Esophagus squamous epithelium (tissue), 5 donors: ENCODE results near the gene SPATA6. TPM values are rescaled to one million over a fixed set of nuclear protein-coding genes. Genes with fewer than 3 reads are reported as not detected.

ENCODE experiments used
- DNase-seq: peaks from one replicate; lab custom pipeline; 2025; lab: John Stamatoyannopoulos, UW
- H3K27ac ChIP-seq, 4 donors: fragments of 200-600 bp; sonication (generic); one replicate each; pipeline ENCODE4 v1.5.1; 2016 to 2019; ENCODE audit warnings: mild to moderate bottlenecking in 1 of 4
- H3K27me3 ChIP-seq, 4 donors: fragments of 200-600 bp; sonication (generic); 1 replicate in 3 of 4; 2 replicates in 1 of 4; pipeline versions ENCODE4 v1.5.1 to v1.6.0; 2017 to 2021; ENCODE audit warnings: antibody characterized with exemption in 1 of 4
- H3K36me3 ChIP-seq, 3 donors: fragments of 200-600 bp; sonication (generic); one replicate each; pipeline ENCODE4 v1.5.1; 2016 to 2019
- H3K4me1 ChIP-seq, 3 donors: fragments of 200-600 bp; sonication (generic); one replicate each; pipeline ENCODE4 v1.5.1; 2017 to 2019
- H3K4me3 ChIP-seq, 4 donors: fragments of 200-600 bp; sonication (generic); 1 replicate in 3 of 4; 2 replicates in 1 of 4; pipeline ENCODE4 v1.5.1; 2016 to 2019; ENCODE audit warnings: mild to moderate bottlenecking in 2 of 4, moderate library complexity in 1 of 4
- H3K9me3 ChIP-seq, 3 donors: fragments of 200-600 bp; sonication (generic); one replicate each; pipeline ENCODE4 v1.5.1; 2016 to 2019
- CTCF ChIP-seq, 6 experiments: fragments of 450-650 bp in 4 of 6; fragments of 200-600 bp in 2 of 6; sonication (generic) in 2 of 6; IDR thresholded peaks; one replicate each; pipeline ENCODE4 v1.5.1; 2016 to 2019; ENCODE audit warnings: antibody characterized with exemption in 6 of 6, mild to moderate bottlenecking in 4 of 6, moderate library complexity in 4 of 6
- POLR2A ChIP-seq, 4 donors: fragments of 450-650 bp; IDR thresholded peaks; one replicate each; pipeline ENCODE4 v1.6.1; 2017; ENCODE audit warnings: antibody characterized with exemption in 4 of 4, mild to moderate bottlenecking in 4 of 4, moderate library complexity in 3 of 4
- WGBS, 2 donors: methylation state at CpG; one replicate each; pipeline ENCODE4 v1.1.5; 2018; 5-methylcytosine and 5-hydroxymethylcytosine counted together
- intact Hi-C: fragments of 100-400 bp; cut with DNase I; formaldehyde crosslinking; loops from one replicate; pipeline ENCODE4 v1.15.0; 2022
- total RNA-seq, 4 donors: library from RNA; depleted of rRNA; stranded (reverse); fragments of >200 nt; gene quantifications; one replicate each; pipeline ENCODE4 v1.1.0, GENCODE V29; 2016
- donor health status: DM: yes; HTN: yes; CAD: no.

Gene SPATA6
- total RNA-seq, 4 donors from 2014 or later: 2.9 to 8.8 (median 7.1) TPM

- TF ChIP-seq CTCF (IDR thresholded peaks at IDR 0.05) (no peak), POLR2A (IDR thresholded peaks at IDR 0.05) (no peak)
- intact Hi-C loops: no loop called here
- DNase-seq: no peak
- H3K9me3 ChIP-seq: no peaks in the 10 kb centered on the region
- H3K27me3 ChIP-seq: no peaks in the 10 kb centered on the region
- H3K4me3 ChIP-seq: no peak overlapping the region
- H3K27ac ChIP-seq: no peak overlapping the region
- WGBS, 2 donors: 51 to 75% methylated on average over 2 of the region's 2 CpGs
- no peaks in the 10 kb centered on the region for H3K4me1 ChIP-seq
- H3K36me3 ChIP-seq: peaks cover 0 to 5% (median 0%) of the 10 kb centered on the region in 3 donors
These were observed 75.8 kb downstream of the SPATA6 start for GRCh38 chr1:48396208-48396607.

- DNase-seq: no peak
- peaks cover 0 to 2% (median 0%) of the 10 kb centered on the region in 3 donors for H3K36me3 ChIP-seq
- 86 to 91% methylated on average over 2 of the region's 2 CpGs for WGBS, 2 donors
These were observed 80.1 kb downstream of the SPATA6 start for GRCh38 chr1:48391926-48392325.

GRCh38 chr1:48387409-48387808 is 84.6 kb downstream of the SPATA6 start:
- intact Hi-C loops: no loop called here

More at GRCh38 chr1:48391926-48392325, 80.1 kb downstream of the SPATA6 start:
- Histone ChIP-seq H3K9me3 (no peaks in the 10 kb centered on the region), H3K4me1 (no peaks in the 10 kb centered on the region), H3K4me3 (no peak overlapping the region), H3K27me3 (no peaks in the 10 kb centered on the region), H3K27ac (no peak overlapping the region)
- intact Hi-C loops: no loop called here
- TF ChIP-seq POLR2A (IDR thresholded peaks at IDR 0.05) (no peak), CTCF (IDR thresholded peaks at IDR 0.05) (no peak)

GRCh38 chr1:48374785-48375184 is 97.2 kb downstream of the SPATA6 start:
- intact Hi-C loops: no loop called here
- peaks cover 0 to 45% (median 0%) of the 10 kb centered on the region in 3 donors for H3K36me3 ChIP-seq
- no peak overlapping the region for H3K4me3 ChIP-seq
- no peaks in the 10 kb centered on the region for H3K27me3 ChIP-seq
- peaks cover 0 to 4% (median 0%) of the 10 kb centered on the region in 3 donors for H3K9me3 ChIP-seq
- H3K27ac ChIP-seq: no peak overlapping the region
- H3K4me1 ChIP-seq: no peaks in the 10 kb centered on the region
- DNase-seq: no peak
- TF ChIP-seq POLR2A (IDR thresholded peaks at IDR 0.05) (no peak), CTCF (IDR thresholded peaks at IDR 0.05) (no peak)

More at GRCh38 chr1:48387409-48387808, 84.6 kb downstream of the SPATA6 start:
- no peaks in the 10 kb centered on the region for H3K27me3 ChIP-seq
- DNase-seq: no peak
- no peak overlapping the region for H3K27ac ChIP-seq
- H3K36me3 ChIP-seq: peaks cover 0 to 5% (median 0%) of the 10 kb centered on the region in 3 donors
- no peaks in the 10 kb centered on the region for H3K4me1 ChIP-seq
- TF ChIP-seq POLR2A (IDR thresholded peaks at IDR 0.05) (no peak), CTCF (IDR thresholded peaks at IDR 0.05) (no peak)
- WGBS, 2 donors: 83 to 100% methylated on average over 1 of the region's 3 CpGs
- H3K9me3 ChIP-seq: no peaks in the 10 kb centered on the region
- H3K4me3 ChIP-seq: no peak overlapping the region

GRCh38 chr1:48371598-48371997 is 100.4 kb downstream of the SPATA6 start:
- TF ChIP-seq POLR2A (IDR thresholded peaks at IDR 0.05) (no peak), CTCF (IDR thresholded peaks at IDR 0.05) (no peak)
- no peak for DNase-seq
- peaks cover 0 to 31% (median 0%) of the 10 kb centered on the region in 3 donors for H3K36me3 ChIP-seq
- H3K9me3 ChIP-seq: peaks cover 0 to 13% (median 0%) of the 10 kb centered on the region in 3 donors
- H3K4me3 ChIP-seq: no peak overlapping the region
- H3K27ac ChIP-seq: no peak overlapping the region
- no peaks in the 10 kb centered on the region for H3K27me3 ChIP-seq
- H3K4me1 ChIP-seq: no peaks in the 10 kb centered on the region
- 87 to 91% methylated on average over 2 of the region's 2 CpGs for WGBS, 2 donors
- intact Hi-C loops: no loop called here
